ENCODE measurements around the gene S1PR5.

GRCh38 chr19:10468133-10468532 is 49.1 kb downstream of the S1PR5 start:
- TF ChIP-seq, protein P1, sequence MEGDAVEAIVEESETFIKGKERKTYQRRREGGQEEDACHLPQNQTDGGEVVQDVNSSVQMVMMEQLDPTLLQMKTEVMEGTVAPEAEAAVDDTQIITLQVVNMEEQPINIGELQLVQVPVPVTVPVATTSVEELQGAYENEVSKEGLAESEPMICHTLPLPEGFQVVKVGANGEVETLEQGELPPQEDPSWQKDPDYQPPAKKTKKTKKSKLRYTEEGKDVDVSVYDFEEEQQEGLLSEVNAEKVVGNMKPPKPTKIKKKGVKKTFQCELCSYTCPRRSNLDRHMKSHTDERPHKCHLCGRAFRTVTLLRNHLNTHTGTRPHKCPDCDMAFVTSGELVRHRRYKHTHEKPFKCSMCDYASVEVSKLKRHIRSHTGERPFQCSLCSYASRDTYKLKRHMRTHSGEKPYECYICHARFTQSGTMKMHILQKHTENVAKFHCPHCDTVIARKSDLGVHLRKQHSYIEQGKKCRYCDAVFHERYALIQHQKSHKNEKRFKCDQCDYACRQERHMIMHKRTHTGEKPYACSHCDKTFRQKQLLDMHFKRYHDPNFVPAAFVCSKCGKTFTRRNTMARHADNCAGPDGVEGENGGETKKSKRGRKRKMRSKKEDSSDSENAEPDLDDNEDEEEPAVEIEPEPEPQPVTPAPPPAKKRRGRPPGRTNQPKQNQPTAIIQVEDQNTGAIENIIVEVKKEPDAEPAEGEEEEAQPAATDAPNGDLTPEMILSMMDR (IDR thresholded peaks at IDR 0.05) = no peak
- no peak for TF ChIP-seq POLR2A (IDR thresholded peaks at IDR 0.05)
